Tibial nerve (tissue), 4 donors: ENCODE measurements around the gene RICTOR. TPM values are rescaled to one million over a fixed set of nuclear protein-coding genes. Genes with fewer than 3 reads are reported as not detected.

Experiments
- DNase-seq, 2 donors: peaks; one replicate each; pipeline ENCODE4 v3.0.0-alpha.2; 2019; ENCODE audit warnings: low spot score in 2 of 2
- H3K27ac ChIP-seq, 4 donors: fragments of 200-600 bp; sonication (generic) in 3 of 4; one replicate each; pipeline ENCODE4 v1.5.1; 2017 to 2019; ENCODE audit warnings: mild to moderate bottlenecking in 1 of 4
- H3K27me3 ChIP-seq, 2 donors: fragments of 200-600 bp; sonication (generic) in 1 of 2; one replicate each; pipeline versions ENCODE4 v1.5.1 to v1.6.0; 2017 to 2019
- H3K36me3 ChIP-seq, 3 donors: fragments of 200-600 bp; sonication (generic); one replicate each; pipeline ENCODE4 v1.5.1; 2018 to 2019
- H3K4me1 ChIP-seq, 4 donors: fragments of 200-600 bp; sonication (generic) in 3 of 4; one replicate each; pipeline ENCODE4 v1.5.1; 2017 to 2019
- H3K4me3 ChIP-seq, 4 donors: fragments of 200-600 bp; sonication (generic) in 3 of 4; one replicate each; pipeline ENCODE4 v1.5.1; 2017 to 2019; ENCODE audit warnings: mild to moderate bottlenecking in 1 of 4, moderate library complexity in 1 of 4
- H3K9me3 ChIP-seq, 4 donors: fragments of 200-600 bp; sonication (generic) in 3 of 4; one replicate each; pipeline ENCODE4 v1.5.1; 2017 to 2019
- EP300 ChIP-seq, 2 donors: sonication (generic); formaldehyde crosslinking; IDR thresholded peaks; one replicate each; pipeline ENCODE4 v1.6.1; 2017; ENCODE audit warnings: antibody characterized with exemption in 2 of 2, mild to moderate bottlenecking in 1 of 2
- POLR2A ChIP-seq, 2 donors: fragments of 450-650 bp; IDR thresholded peaks; one replicate each; pipeline ENCODE4 v1.6.1; 2017; ENCODE audit warnings: antibody characterized with exemption in 2 of 2, mild to moderate bottlenecking in 2 of 2, moderate library complexity in 2 of 2
- WGBS, 2 donors: methylation state at CpG; one replicate each; pipeline ENCODE4 v1.1.5; 2018; 5-methylcytosine and 5-hydroxymethylcytosine counted together
- total RNA-seq, 4 donors: library from RNA; depleted of rRNA; stranded (reverse); fragments of >200 nt; gene quantifications; one replicate each; pipeline ENCODE4 v1.1.0, GENCODE V29; 2016
- TF ChIP-seq, protein P1 (sequence below), 5 experiments: fragments of 200-600 bp in 3 of 5; fragments of 450-650 bp in 2 of 5; sonication (generic) in 3 of 5; IDR thresholded peaks; one replicate each; pipeline ENCODE4 v1.5.1; 2016 to 2019; ENCODE audit warnings: antibody characterized with exemption in 5 of 5, mild to moderate bottlenecking in 3 of 5, moderate library complexity in 2 of 5

The RICTOR gene
- total RNA-seq, 4 donors from 2014 or later = 33.9 to 59.0 (median 44.3) TPM

DNA sequence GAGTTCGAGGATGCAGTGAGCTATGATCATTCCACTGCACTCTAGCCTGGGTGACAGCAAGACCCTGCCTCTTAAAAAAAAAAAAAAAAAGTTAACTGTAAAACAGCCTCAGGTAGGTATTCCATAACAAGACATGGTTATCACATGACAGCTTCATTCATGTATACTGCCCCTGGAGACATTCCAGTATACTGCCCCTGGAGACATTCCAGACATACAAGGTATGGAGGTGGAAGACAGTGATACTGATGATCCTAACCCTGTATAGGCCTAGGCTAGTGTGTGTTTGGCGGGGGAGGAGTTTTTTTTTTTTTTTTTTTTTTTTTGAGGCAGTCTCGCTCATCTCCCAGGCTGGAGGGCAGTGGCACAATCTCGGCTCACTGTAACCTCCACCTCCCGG lies 105.5 kb downstream of the RICTOR start:
- Histone ChIP-seq H3K4me3 (no peak overlapping the region), H3K4me1 (no peaks in the 10 kb centered on the region), H3K27me3 (no peaks in the 10 kb centered on the region), H3K27ac (no peak overlapping the region), H3K36me3 (peaks cover 0 to 62% (median 0%) of the 10 kb centered on the region in 3 donors), H3K9me3 (no peaks in the 10 kb centered on the region)
- no peak for DNase-seq
- no peak for TF ChIP-seq POLR2A (IDR thresholded peaks at IDR 0.05)
- no peak for TF ChIP-seq EP300 (IDR thresholded peaks at IDR 0.05)
- TF ChIP-seq, protein P1, sequence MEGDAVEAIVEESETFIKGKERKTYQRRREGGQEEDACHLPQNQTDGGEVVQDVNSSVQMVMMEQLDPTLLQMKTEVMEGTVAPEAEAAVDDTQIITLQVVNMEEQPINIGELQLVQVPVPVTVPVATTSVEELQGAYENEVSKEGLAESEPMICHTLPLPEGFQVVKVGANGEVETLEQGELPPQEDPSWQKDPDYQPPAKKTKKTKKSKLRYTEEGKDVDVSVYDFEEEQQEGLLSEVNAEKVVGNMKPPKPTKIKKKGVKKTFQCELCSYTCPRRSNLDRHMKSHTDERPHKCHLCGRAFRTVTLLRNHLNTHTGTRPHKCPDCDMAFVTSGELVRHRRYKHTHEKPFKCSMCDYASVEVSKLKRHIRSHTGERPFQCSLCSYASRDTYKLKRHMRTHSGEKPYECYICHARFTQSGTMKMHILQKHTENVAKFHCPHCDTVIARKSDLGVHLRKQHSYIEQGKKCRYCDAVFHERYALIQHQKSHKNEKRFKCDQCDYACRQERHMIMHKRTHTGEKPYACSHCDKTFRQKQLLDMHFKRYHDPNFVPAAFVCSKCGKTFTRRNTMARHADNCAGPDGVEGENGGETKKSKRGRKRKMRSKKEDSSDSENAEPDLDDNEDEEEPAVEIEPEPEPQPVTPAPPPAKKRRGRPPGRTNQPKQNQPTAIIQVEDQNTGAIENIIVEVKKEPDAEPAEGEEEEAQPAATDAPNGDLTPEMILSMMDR (IDR thresholded peaks at IDR 0.05) = no peak
- 93 to 96% methylated on average over 5 of the region's 5 CpGs for WGBS, 2 donors

DNA sequence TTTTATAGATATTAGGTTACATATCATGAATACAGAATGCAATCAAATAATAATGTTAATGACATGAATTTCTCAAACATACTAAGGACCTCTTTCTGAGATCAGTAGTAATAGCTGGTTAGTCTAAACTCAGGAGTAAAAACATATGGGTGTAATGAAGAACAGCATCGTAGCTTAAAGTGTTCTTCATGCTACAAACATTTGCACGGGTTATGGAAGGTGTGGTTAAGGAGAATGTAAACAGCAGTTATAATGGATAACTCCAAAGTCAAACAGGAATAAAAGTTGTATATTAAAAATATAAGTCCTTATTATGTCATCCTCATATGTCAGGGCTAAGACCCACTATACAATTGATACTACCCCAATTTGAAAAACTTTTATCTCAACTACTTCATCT lies 112.5 kb downstream of the RICTOR start:
- TF ChIP-seq EP300 (IDR thresholded peaks at IDR 0.05) (no peak), POLR2A (IDR thresholded peaks at IDR 0.05) (no peak)
- TF ChIP-seq, protein P1 (IDR thresholded peaks at IDR 0.05) = no peak

DNA sequence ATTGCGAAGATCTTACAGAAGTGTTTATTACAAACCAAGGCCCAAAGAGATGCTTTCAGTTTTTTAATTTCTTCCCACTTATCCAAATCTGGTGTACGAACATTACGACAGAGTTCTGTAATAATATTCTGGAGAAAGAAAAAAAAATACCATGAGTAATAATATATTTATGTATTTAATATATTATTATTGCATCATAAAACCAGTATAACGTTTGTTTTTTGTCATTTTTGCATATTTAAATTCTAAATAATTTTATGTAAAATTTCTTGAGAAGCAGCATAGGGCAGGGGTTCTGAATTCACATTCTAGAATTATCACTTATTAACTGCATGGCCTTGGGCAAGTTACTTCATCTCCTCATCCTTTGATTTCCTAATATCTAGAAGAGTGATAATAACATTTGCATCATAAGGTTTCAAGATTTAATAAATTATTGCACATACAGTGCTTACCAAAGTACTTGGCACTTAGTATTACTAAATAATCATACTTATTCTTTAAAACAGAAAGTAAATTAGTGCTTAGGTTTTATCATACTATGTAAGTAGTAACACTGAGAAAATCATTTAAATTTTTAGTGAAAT lies 120.7 kb downstream of the RICTOR start:
- Histone ChIP-seq H3K4me1 (no peaks in the 10 kb centered on the region), H3K4me3 (no peak overlapping the region), H3K9me3 (no peaks in the 10 kb centered on the region), H3K27me3 (no peaks in the 10 kb centered on the region), H3K27ac (no peak overlapping the region), H3K36me3 (peaks cover 0 to 91% (median 0%) of the 10 kb centered on the region in 3 donors)
- no peak for DNase-seq
- 85 to 88% methylated on average over 4 of the region's 4 CpGs for WGBS, 2 donors
- TF ChIP-seq POLR2A (IDR thresholded peaks at IDR 0.05) (no peak), EP300 (IDR thresholded peaks at IDR 0.05) (no peak)
- TF ChIP-seq, protein P1 (IDR thresholded peaks at IDR 0.05) = no peak

More for the DNA sequence above, 112.5 kb downstream of the RICTOR start:
- no peaks in the 10 kb centered on the region for H3K4me1 ChIP-seq
- no peak overlapping the region for H3K4me3 ChIP-seq
- H3K27me3 ChIP-seq = no peaks in the 10 kb centered on the region
- H3K9me3 ChIP-seq = no peaks in the 10 kb centered on the region
- WGBS, 2 donors = 86 to 94% methylated on average over 2 of the region's 2 CpGs
- no peak for DNase-seq
- H3K36me3 ChIP-seq = peaks cover 0 to 80% (median 0%) of the 10 kb centered on the region in 3 donors
- H3K27ac ChIP-seq = no peak overlapping the region

DNA sequence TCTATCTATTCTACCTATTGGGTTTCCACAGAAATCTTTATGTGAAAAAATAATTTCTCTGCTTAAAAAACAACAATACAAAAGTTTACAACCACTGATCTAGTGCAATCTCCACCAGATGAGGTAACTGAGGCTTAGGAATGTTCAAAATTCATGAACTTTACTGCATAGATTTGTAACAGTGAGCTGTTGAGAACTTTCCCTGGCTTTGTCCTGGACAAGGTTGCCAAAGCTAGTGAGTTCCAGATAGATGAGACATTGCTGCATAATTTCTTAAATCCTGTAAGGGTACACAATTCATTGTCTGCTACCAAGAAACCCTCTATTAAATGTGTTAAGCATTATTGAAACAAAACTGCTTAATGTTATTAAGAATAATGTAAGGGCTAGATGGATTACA lies 125.7 kb downstream of the RICTOR start:
- H3K4me1 ChIP-seq = no peaks in the 10 kb centered on the region
- H3K9me3 ChIP-seq = no peaks in the 10 kb centered on the region
- peaks cover 0 to 90% (median 7%) of the 10 kb centered on the region in 3 donors for H3K36me3 ChIP-seq
- H3K27ac ChIP-seq = no peak overlapping the region
- H3K27me3 ChIP-seq = no peaks in the 10 kb centered on the region
- TF ChIP-seq EP300 (IDR thresholded peaks at IDR 0.05) (no peak), POLR2A (IDR thresholded peaks at IDR 0.05) (no peak)
- TF ChIP-seq, protein P1 (IDR thresholded peaks at IDR 0.05) = no peak
- DNase-seq = no peak
- H3K4me3 ChIP-seq = no peak overlapping the region

DNA sequence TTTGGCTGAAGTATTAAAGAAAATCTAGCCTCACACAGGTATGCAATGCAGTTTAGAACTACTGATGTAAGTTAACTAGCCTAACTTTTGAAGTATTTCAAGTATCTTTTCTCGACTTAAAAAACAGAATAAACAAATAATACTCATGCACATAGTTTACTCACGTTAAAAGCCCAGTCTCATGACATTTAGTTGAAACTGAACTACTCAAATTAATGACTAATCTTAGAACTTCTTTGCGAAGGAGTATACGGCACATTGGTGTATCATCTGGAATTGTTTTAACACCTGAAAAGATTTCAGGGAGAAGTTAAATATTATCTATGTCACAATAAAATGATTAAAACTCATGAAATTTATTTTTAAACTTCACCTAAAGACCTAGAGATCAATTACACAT lies 129.9 kb downstream of the RICTOR start:
- TF ChIP-seq, protein P1 (IDR thresholded peaks at IDR 0.05) = no peak
- TF ChIP-seq POLR2A (IDR thresholded peaks at IDR 0.05) = no peak
- TF ChIP-seq EP300 (IDR thresholded peaks at IDR 0.05) = no peak
- Histone ChIP-seq H3K36me3 (peaks cover 0 to 71% (median 7%) of the 10 kb centered on the region in 3 donors), H3K27ac (no peak overlapping the region), H3K9me3 (no peaks in the 10 kb centered on the region), H3K4me3 (no peak overlapping the region), H3K4me1 (no peaks in the 10 kb centered on the region), H3K27me3 (no peaks in the 10 kb centered on the region)
- WGBS, 2 donors = 92 to 94% methylated on average over 4 of the region's 4 CpGs
- DNase-seq = no peak
